ENCODE results near the gene CD200R1. TPM values are rescaled to one million over a fixed set of nuclear protein-coding genes. Genes with fewer than 3 reads are reported as not detected.

Gene CD200R1
- total and polyA plus RNA-seq, 9 of the 15 experiments (the other 6 are each of a cell fraction or from before 2014, with no cell fraction given): 0.04 to 0.23 (median 0.09) TPM; not detected in 5

- intact Hi-C loops (cut with micrococcal nuclease) (no loop called here), in situ Hi-C loops (cut with MboI) (no loop called here)
- Histone ChIP-seq H3K79me2 (ENCODE audit: control insufficient read depth, insufficient read depth, low read length) (no peaks in the 10 kb centered on the region), H3K27me3 (ENCODE audit: control insufficient read depth in 2 of 2, insufficient read depth in 2 of 2, low read length in 2 of 2) (no peaks in the 10 kb centered on the region), H4K20me1 (replicated peaks; ENCODE audit: control insufficient read depth, insufficient read depth, low read length) (no peaks in the 10 kb centered on the region), H3K36me3 (ENCODE audit: control insufficient read depth, insufficient read depth, low read length) (no peaks in the 10 kb centered on the region), H3K4me1 (replicated peaks in 1 of 2; ENCODE audit: control insufficient read depth in 2 of 2, insufficient read depth in 2 of 2, low read length in 2 of 2) (no peaks in the 10 kb centered on the region), H3K9ac (ENCODE audit: insufficient read depth in 1 of 2, low read depth in 2 of 2, low read length in 2 of 2) (no peak overlapping the region), H3K9me1 (ENCODE audit: control insufficient read depth, insufficient read depth, low read length) (no peaks in the 10 kb centered on the region), H3K4me3 (no peak overlapping the region), H3K9me3 (replicated peaks; ENCODE audit: control insufficient read depth, insufficient read depth, low read depth, low read length) (no peaks in the 10 kb centered on the region), H3K27ac (ENCODE audit: extremely low read depth, low read depth, low read length) (no peak overlapping the region), H2AFZ (ENCODE audit: low read depth, low read length) (no peak overlapping the region), H3K4me2 (ENCODE audit: insufficient read depth, low read length) (no peak overlapping the region)
- no peak for ATAC-seq
- ChIA-PET CTCF (ENCODE audit: low intra/inter-chr PET ratio) (no interaction called here), POLR2A (no interaction called here)
- BruUV-seq (replicated peaks): no TSS peak
- WGBS (ENCODE audit: insufficient coverage, low coverage, missing lambda C conversion rate): 25% methylated on average over 2 of the region's 2 CpGs
- DNase-seq (ENCODE audit: extremely low read depth in 1 of 4, low spot score in 3 of 4): no peak
- TF ChIP-seq MTA1 (IDR thresholded peaks at IDR 0.05; ENCODE audit: borderline replicate concordance): no peak
- TF ChIP-seq LEF1 (IDR thresholded peaks at IDR 0.05): no peak
- TF ChIP-seq NUFIP1 (IDR thresholded peaks at IDR 0.05; ENCODE audit: partially characterized antibody): no peak
- TF ChIP-seq, protein P1, sequence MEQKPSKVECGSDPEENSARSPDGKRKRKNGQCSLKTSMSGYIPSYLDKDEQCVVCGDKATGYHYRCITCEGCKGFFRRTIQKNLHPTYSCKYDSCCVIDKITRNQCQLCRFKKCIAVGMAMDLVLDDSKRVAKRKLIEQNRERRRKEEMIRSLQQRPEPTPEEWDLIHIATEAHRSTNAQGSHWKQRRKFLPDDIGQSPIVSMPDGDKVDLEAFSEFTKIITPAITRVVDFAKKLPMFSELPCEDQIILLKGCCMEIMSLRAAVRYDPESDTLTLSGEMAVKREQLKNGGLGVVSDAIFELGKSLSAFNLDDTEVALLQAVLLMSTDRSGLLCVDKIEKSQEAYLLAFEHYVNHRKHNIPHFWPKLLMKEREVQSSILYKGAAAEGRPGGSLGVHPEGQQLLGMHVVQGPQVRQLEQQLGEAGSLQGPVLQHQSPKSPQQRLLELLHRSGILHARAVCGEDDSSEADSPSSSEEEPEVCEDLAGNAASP (IDR thresholded peaks at IDR 0.05): no peak
- TF ChIP-seq RBM17 (IDR thresholded peaks at IDR 0.05; ENCODE audit: borderline replicate concordance, low read depth, low read length): no peak
- no peak for FAIRE-seq
These were observed 86.4 kb downstream of the CD200R1 start for GRCh38 chr3:112888381-112889085.

Measured in K562 (cell line).